GM18873 (cell line): ENCODE results near the gene ZNF701.
"Not testable (repeated sequence)": the region's sequence is repeated elsewhere in the genome, so short reads cannot be mapped to it uniquely, and the experiment has no call there.

ENCODE experiments used
- ATAC-seq: cut with Tn5 transposase; IDR thresholded peaks from one replicate; pipeline ENCODE4 v1.9.1; 2021; ENCODE audit warnings: mild to moderate bottlenecking, moderate library complexity, moderate number of reproducible peaks; ENCODE audit not compliant: unreplicated experiment, low FRiP score

ZNF701 gene

GRCh38 chr19:52570000-52570861 is at the start of gene ZNF701:
Gene ZNF701 (plus strand): TSS chr19:52570287. CDS start chr19:52574148, 3,861 bp downstream.
- peak; percentile 87 for ATAC-seq

- no peak for ATAC-seq
These were observed 47.5 kb upstream of the ZNF701 start for GRCh38 chr19:52522551-52522950.

- no peak for ATAC-seq
These were observed 46.0 kb upstream of the ZNF701 start for GRCh38 chr19:52524086-52524485.

- ATAC-seq: peak; percentile 73
These were observed 42.7 kb upstream of the ZNF701 start, which contains the start of gene ZNF808 for GRCh38 chr19:52527134-52527955. Gene ZNF808 (plus strand): TSS chr19:52527668. CDS start chr19:52543285, 15,617 bp downstream.

GRCh38 chr19:52527956-52528351 is 42.1 kb upstream of the ZNF701 start:
- ATAC-seq: no peak

GRCh38 chr19:52532480-52532879 is 37.6 kb upstream of the ZNF701 start:
- no peak for ATAC-seq

- ATAC-seq: no peak
These were observed 36.2 kb upstream of the ZNF701 start for GRCh38 chr19:52533901-52534300.

- not testable (repeated sequence) for ATAC-seq
These were observed 34.7 kb upstream of the ZNF701 start for GRCh38 chr19:52535385-52535770.

GRCh38 chr19:52535771-52536447 is 34.2 kb upstream of the ZNF701 start:
- ATAC-seq: peak; percentile 61

GRCh38 chr19:52536448-52536800 is 33.7 kb upstream of the ZNF701 start:
- ATAC-seq: peak; percentile 23

- not testable (repeated sequence) for ATAC-seq
These were observed 31.3 kb upstream of the ZNF701 start for GRCh38 chr19:52538815-52539214.

GRCh38 chr19:52541176-52541575 is 28.9 kb upstream of the ZNF701 start:
- ATAC-seq: not testable (repeated sequence)

- ATAC-seq: no peak
These were observed 28.5 kb upstream of the ZNF701 start for GRCh38 chr19:52541608-52542007.

GRCh38 chr19:52542541-52542940 is 27.5 kb upstream of the ZNF701 start:
- ATAC-seq: not testable (repeated sequence)

GRCh38 chr19:52542984-52543664 is 27.0 kb upstream of the ZNF701 start:
- ATAC-seq: no peak

GRCh38 chr19:52554216-52554971 is 15.7 kb upstream of the ZNF701 start:
- ATAC-seq: no peak

- ATAC-seq: no peak
These were observed 12.7 kb upstream of the ZNF701 start for GRCh38 chr19:52557231-52557995.

- ATAC-seq: not testable (repeated sequence)
These were observed 11.2 kb upstream of the ZNF701 start for GRCh38 chr19:52558732-52559445.
